ENCODE measurements around the gene MYH1. TPM values are rescaled to one million over a fixed set of nuclear protein-coding genes. Genes with fewer than 3 reads are reported as not detected.

MYH1 gene
- total RNA-seq, 4 donors from 2014 or later, result 0.39 TPM; not detected in 3

DNA sequence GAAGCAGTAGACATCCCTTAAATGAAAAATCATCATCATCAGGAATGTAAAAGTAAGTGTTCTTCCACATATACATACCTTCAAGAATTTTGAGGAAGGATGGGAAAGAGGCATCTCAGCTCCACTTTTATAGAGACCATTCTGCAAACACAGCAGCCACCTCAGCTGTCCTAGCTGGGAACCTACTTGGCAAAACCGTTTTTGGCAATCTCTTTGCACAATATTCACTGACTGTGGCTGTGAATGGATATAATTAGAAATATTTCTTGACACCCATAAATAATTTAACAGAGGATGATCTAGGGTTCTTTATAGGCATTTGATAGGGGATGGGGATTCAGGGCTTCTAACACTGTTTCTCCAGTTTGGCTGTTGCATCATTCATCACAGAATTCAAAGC lies 48.9 kb downstream of the MYH1 start, which contains the start of gene MYH4:
Gene MYH4 (minus strand): TSS at position 101 of the 400 bp plus-strand sequence. CDS start 2,814 bp downstream, outside the sequence.
- H3K27me3 ChIP-seq, result no peaks in the 10 kb centered on the region
- H3K4me1 ChIP-seq, result no peaks in the 10 kb centered on the region
- no peak within 1 kb of the TSS for H3K27ac ChIP-seq
- DNase-seq (ENCODE audit: low spot score in 2 of 2), result no peak
- H3K4me3 ChIP-seq, result no peak within 1 kb of the TSS
- TF ChIP-seq EP300 (IDR thresholded peaks at IDR 0.05), result no peak
- TF ChIP-seq, protein P1, sequence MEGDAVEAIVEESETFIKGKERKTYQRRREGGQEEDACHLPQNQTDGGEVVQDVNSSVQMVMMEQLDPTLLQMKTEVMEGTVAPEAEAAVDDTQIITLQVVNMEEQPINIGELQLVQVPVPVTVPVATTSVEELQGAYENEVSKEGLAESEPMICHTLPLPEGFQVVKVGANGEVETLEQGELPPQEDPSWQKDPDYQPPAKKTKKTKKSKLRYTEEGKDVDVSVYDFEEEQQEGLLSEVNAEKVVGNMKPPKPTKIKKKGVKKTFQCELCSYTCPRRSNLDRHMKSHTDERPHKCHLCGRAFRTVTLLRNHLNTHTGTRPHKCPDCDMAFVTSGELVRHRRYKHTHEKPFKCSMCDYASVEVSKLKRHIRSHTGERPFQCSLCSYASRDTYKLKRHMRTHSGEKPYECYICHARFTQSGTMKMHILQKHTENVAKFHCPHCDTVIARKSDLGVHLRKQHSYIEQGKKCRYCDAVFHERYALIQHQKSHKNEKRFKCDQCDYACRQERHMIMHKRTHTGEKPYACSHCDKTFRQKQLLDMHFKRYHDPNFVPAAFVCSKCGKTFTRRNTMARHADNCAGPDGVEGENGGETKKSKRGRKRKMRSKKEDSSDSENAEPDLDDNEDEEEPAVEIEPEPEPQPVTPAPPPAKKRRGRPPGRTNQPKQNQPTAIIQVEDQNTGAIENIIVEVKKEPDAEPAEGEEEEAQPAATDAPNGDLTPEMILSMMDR (IDR thresholded peaks at IDR 0.05), result no peak
- no peak for TF ChIP-seq POLR2A (IDR thresholded peaks at IDR 0.05)
- WGBS, 2 donors, result 63% methylated on average over 1 of the region's 1 CpG
- H3K9me3 ChIP-seq, result no peaks in the 10 kb centered on the region
- H3K36me3 ChIP-seq, result no peaks in the 10 kb centered on the region

DNA sequence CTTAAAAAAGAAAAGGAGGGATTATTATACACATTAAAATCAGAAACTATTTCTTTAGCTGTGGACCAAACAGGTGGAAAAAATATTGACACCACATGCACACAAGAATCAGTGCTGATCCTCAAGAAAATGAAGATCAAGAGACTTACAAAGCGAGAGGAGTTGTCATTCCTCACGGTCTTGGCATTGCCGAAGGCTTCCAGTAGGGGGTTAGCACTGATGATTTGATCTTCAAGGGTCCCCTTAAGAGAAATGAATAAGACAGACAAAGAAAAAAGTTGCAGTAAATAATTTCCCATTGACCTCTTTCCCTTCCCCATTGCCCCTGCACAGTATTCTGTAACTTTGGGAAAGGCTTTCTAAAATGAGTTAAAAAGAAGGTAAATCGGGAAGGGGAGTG lies 54.9 kb downstream of the MYH1 start:
- no peaks in the 10 kb centered on the region for H3K27me3 ChIP-seq
- H3K27ac ChIP-seq, result no peak overlapping the region
- WGBS, 2 donors, result 54 to 62% methylated on average over 4 of the region's 4 CpGs
- H3K4me3 ChIP-seq, result no peak overlapping the region
- TF ChIP-seq, protein P1 (IDR thresholded peaks at IDR 0.05), result no peak
- no peaks in the 10 kb centered on the region for H3K36me3 ChIP-seq
- no peaks in the 10 kb centered on the region for H3K9me3 ChIP-seq
- H3K4me1 ChIP-seq, result no peaks in the 10 kb centered on the region
- no peak for DNase-seq (ENCODE audit: low spot score in 2 of 2)

DNA sequence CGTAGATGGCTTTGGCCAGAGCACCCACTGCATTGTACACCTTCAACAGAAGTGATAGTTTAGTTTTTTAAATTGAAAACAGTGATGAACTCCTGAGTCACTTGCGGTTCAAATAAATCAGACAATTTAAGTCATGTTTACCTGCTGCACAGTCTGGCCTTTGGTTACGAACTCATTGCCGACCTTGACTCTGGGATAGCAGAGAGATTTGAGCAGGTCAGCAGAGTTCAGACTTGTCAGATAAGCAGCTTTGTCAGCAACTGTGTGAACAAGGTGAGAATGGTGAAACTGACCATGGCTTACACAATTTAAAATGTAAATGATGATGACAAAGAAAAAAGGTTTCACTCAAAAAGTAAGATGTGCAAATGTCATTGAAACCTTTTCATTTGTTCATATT lies 58.3 kb downstream of the MYH1 start:
- Histone ChIP-seq H3K36me3 (no peaks in the 10 kb centered on the region), H3K27me3 (no peaks in the 10 kb centered on the region), H3K4me1 (no peaks in the 10 kb centered on the region), H3K9me3 (no peaks in the 10 kb centered on the region), H3K4me3 (no peak overlapping the region), H3K27ac (no peak overlapping the region)
- no peak for DNase-seq (ENCODE audit: low spot score in 2 of 2)
- WGBS, 2 donors, result 91 to 92% methylated on average over 4 of the region's 4 CpGs
- TF ChIP-seq, protein P1 (IDR thresholded peaks at IDR 0.05), result no peak
- no peak for TF ChIP-seq POLR2A (IDR thresholded peaks at IDR 0.05)
- no peak for TF ChIP-seq EP300 (IDR thresholded peaks at IDR 0.05)

DNA sequence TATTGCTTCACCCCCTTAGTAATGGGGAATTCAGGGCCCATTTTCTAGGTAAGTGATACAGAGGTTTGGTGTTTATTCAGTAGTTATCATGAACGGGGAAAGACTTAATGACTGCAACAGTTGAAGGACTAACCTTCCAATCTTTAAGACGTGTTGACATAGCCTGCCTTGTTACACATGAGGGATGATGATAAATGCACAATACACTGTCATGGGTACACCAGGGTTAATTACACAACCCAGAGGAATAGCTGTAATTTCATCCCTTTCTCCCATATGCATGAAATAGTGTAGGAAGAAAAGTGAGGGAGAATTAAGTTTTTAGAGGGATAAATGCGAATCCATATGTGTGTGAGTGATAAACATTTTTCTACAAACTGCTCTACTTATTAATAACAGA lies 59.6 kb downstream of the MYH1 start:
- no peaks in the 10 kb centered on the region for H3K4me1 ChIP-seq
- no peak overlapping the region for H3K27ac ChIP-seq
- no peak for DNase-seq (ENCODE audit: low spot score in 2 of 2)
- 66 to 69% methylated on average over 3 of the region's 3 CpGs for WGBS, 2 donors
- H3K27me3 ChIP-seq, result no peaks in the 10 kb centered on the region
- H3K9me3 ChIP-seq, result no peaks in the 10 kb centered on the region
- no peak for TF ChIP-seq EP300 (IDR thresholded peaks at IDR 0.05)
- TF ChIP-seq, protein P1 (IDR thresholded peaks at IDR 0.05), result no peak
- TF ChIP-seq POLR2A (IDR thresholded peaks at IDR 0.05), result no peak
- H3K4me3 ChIP-seq, result no peak overlapping the region
- no peaks in the 10 kb centered on the region for H3K36me3 ChIP-seq

DNA sequence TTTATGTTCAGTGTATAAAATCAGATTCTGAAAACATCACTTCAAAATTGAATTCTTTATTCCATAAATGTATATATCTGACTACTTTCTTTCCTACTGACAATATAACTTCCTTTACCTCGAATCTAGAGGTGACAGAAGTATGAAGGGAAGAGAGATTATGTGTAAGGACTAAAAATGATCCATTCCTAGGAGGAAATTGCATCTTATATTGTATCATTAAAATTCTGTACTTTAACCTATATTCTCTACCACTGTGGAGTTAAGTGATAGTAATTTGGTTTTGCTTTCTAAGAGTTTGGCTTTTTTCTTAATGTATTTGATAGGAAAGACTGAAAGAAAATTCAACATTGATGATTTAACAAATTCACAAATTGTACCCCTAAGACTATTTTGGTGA lies 60.4 kb downstream of the MYH1 start:
- Histone ChIP-seq H3K4me3 (no peak overlapping the region), H3K27me3 (no peaks in the 10 kb centered on the region), H3K9me3 (no peaks in the 10 kb centered on the region), H3K36me3 (no peaks in the 10 kb centered on the region), H3K4me1 (no peaks in the 10 kb centered on the region), H3K27ac (no peak overlapping the region)
- no peak for DNase-seq (ENCODE audit: low spot score in 2 of 2)
- 35 to 40% methylated on average over 1 of the region's 1 CpG for WGBS, 2 donors
- TF ChIP-seq EP300 (IDR thresholded peaks at IDR 0.05), result no peak
- TF ChIP-seq, protein P1 (IDR thresholded peaks at IDR 0.05), result no peak
- no peak for TF ChIP-seq POLR2A (IDR thresholded peaks at IDR 0.05)

Data from tibial nerve (tissue), 4 donors.